ENCODE measurements around the gene SMIM5. TPM values are rescaled to one million over a fixed set of nuclear protein-coding genes. Genes with fewer than 3 reads are reported as not detected.

Gene SMIM5
- total and polyA plus RNA-seq, 2 donors (not counting 3 experiments of a cell fraction or from before 2014, with no cell fraction given), result not detected

DNA sequence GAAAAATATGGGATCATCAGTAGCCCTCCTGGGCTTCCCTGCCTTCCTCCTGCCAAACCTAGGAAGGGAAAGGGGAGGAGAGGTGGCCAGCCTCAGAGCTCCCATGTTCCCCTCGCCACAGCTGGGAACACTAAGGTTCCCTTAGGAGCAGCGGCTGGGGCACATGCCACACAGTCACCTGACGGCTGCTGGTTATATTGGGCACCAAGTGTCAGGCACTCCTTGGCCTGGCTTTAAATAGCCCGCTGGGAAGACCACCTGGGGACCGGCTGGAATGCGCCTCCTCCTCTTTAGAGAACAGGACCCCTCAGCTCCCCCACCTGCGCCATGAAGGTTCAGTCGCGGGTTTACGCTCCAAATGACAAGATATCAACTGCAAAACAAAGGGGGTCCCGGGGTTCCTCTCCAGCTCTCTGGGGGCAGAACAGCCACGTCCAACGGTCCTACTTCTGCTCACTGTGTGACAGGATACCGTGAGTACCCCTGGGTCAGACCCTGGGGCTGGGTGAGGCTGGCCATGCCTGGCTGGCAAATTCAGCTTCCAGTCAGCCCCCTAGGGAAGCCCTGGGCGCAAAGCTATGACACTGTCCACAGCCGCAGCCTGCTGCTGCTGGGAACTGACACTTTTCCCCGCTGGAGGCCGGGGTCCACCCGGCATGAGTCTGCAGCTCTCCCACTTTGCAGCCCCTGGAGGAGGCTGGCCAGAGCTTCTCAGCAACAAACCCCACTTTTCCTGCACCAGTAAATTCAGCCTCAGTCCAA is 3.3 kb downstream of the SMIM5 start:
- Histone ChIP-seq H3K27me3 (ENCODE audit: control insufficient read depth in 2 of 2, insufficient read depth in 2 of 2, low read length in 2 of 2) (no peaks in the 10 kb centered on the region), H3K36me3 (ENCODE audit: control insufficient read depth in 2 of 2, extremely low read depth in 1 of 2, insufficient read depth in 2 of 2, low read length in 2 of 2) (no peaks in the 10 kb centered on the region), H3K79me2 (ENCODE audit: control insufficient read depth, insufficient read depth, low read length) (no peaks in the 10 kb centered on the region), H3K4me2 (ENCODE audit: insufficient read depth, low read length) (no peak overlapping the region), H3K9me3 (replicated peaks; ENCODE audit: control insufficient read depth, insufficient read depth, low read length) (no peaks in the 10 kb centered on the region), H3K4me1 (ENCODE audit: control insufficient read depth, extremely low read depth, insufficient read depth, low read length) (peaks cover 12% of the 10 kb centered on the region), H2AFZ (ENCODE audit: low read depth, low read length) (no peak overlapping the region), H4K20me1 (replicated peaks; ENCODE audit: control insufficient read depth, extremely low read depth, insufficient read depth, low read length) (no peaks in the 10 kb centered on the region), H3K9ac (replicated peaks; ENCODE audit: extremely low read depth, insufficient read depth, low read length) (no peak overlapping the region), H3K4me3 (replicated peaks in 1 of 3; ENCODE audit: insufficient read depth in 1 of 3, low read depth in 1 of 3, low read length in 3 of 3) (no peak overlapping the region), H3K9me1 (replicated peaks; ENCODE audit: control insufficient read depth, extremely low read depth, insufficient read depth, low read length) (no peaks in the 10 kb centered on the region), H3K27ac (ENCODE audit: insufficient read depth, low read depth, low read length) (no peak overlapping the region)
- ChIA-PET POLR2A (no interaction called here), CTCF (interaction anchor here (1.8 to 16.3 kb wide), 3 partner anchors 14 to 111 kb away, joined by 6 to 625 read pairs (median 446); a partner anchor contains a TSS)
- intact Hi-C loops (cut with micrococcal nuclease), result no loop called here
- dilution Hi-C loops (cut with MboI; ENCODE audit: extremely low pct_ligation_motif_present, low sequenced_read_pairs), result no loop called here
- TF ChIP-seq GATA2 (IDR thresholded peaks at IDR 0.05; ENCODE audit: insufficient read depth, insufficient read length, low read depth, low read length), result no peak
- TF ChIP-seq FOS (IDR thresholded peaks at IDR 0.05; ENCODE audit: borderline replicate concordance, insufficient read depth, low read length), result no peak
- TF ChIP-seq POLR2AphosphoS5 (IDR thresholded peaks at IDR 0.05; ENCODE audit: insufficient read depth, low read depth, low read length), result no peak
- no peak for TF ChIP-seq MYC (IDR thresholded peaks at IDR 0.05; ENCODE audit: low read depth, low read length)
- TF ChIP-seq POLR2A (IDR thresholded peaks at IDR 0.05; ENCODE audit: low read depth, low read length), result no peak
- TF ChIP-seq, protein P1, sequence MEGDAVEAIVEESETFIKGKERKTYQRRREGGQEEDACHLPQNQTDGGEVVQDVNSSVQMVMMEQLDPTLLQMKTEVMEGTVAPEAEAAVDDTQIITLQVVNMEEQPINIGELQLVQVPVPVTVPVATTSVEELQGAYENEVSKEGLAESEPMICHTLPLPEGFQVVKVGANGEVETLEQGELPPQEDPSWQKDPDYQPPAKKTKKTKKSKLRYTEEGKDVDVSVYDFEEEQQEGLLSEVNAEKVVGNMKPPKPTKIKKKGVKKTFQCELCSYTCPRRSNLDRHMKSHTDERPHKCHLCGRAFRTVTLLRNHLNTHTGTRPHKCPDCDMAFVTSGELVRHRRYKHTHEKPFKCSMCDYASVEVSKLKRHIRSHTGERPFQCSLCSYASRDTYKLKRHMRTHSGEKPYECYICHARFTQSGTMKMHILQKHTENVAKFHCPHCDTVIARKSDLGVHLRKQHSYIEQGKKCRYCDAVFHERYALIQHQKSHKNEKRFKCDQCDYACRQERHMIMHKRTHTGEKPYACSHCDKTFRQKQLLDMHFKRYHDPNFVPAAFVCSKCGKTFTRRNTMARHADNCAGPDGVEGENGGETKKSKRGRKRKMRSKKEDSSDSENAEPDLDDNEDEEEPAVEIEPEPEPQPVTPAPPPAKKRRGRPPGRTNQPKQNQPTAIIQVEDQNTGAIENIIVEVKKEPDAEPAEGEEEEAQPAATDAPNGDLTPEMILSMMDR (IDR thresholded peaks at IDR 0.05; ENCODE audit: extremely low read depth in 1 of 2, insufficient read depth in 1 of 2, low read depth in 1 of 2, low read length in 2 of 2), result no peak
- TF ChIP-seq, protein P2, sequence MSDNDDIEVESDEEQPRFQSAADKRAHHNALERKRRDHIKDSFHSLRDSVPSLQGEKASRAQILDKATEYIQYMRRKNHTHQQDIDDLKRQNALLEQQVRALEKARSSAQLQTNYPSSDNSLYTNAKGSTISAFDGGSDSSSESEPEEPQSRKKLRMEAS (IDR thresholded peaks at IDR 0.05; ENCODE audit: insufficient read depth, insufficient read length), result no peak
- TF ChIP-seq JUN (IDR thresholded peaks at IDR 0.05; ENCODE audit: borderline replicate concordance, insufficient read depth, insufficient read length, low read depth), result no peak
- TF ChIP-seq EZH2 (IDR thresholded peaks at IDR 0.05; ENCODE audit: borderline replicate concordance, low read depth, low read length, severe bottlenecking), result no peak
- BruUV-seq (replicated peaks), result no TSS peak
- DNase-seq (ENCODE audit: low read depth, low spot score) (no peak), FAIRE-seq (no peak)
